PC-3 (cell line): ENCODE measurements around the gene VASH2.

Experiments
- CTCF ChIP-seq: fragments of 300-600 bp; sonication (generic); conservative IDR thresholded peaks from 2 replicates; pipeline ENCODE4 v1.5.1; 2017; ENCODE audit warnings: antibody characterized with exemption, low read depth, mild to moderate bottlenecking, low read length
- EZH2 ChIP-seq: fragments of 300-600 bp; sonication (generic); IDR thresholded peaks from one replicate; pipeline ENCODE4 v1.6.1; 2017; ENCODE audit warnings: antibody characterized with exemption, mild to moderate bottlenecking, low read length; ENCODE audit not compliant: unreplicated experiment

- TF ChIP-seq CTCF (no peak), EZH2 (no peak)
These were observed 5.3 kb upstream of the VASH2 start for GRCh38 chr1:212945056-212945455.
